Measurements from ENCODE around the gene ISG20L2. TPM values are rescaled to one million over a fixed set of nuclear protein-coding genes. Genes with fewer than 3 reads are reported as not detected.

The ISG20L2 gene
- total RNA-seq, 6 experiments from 2014 or later, result 16.2 to 26.9 (median 20.6) TPM

DNA sequence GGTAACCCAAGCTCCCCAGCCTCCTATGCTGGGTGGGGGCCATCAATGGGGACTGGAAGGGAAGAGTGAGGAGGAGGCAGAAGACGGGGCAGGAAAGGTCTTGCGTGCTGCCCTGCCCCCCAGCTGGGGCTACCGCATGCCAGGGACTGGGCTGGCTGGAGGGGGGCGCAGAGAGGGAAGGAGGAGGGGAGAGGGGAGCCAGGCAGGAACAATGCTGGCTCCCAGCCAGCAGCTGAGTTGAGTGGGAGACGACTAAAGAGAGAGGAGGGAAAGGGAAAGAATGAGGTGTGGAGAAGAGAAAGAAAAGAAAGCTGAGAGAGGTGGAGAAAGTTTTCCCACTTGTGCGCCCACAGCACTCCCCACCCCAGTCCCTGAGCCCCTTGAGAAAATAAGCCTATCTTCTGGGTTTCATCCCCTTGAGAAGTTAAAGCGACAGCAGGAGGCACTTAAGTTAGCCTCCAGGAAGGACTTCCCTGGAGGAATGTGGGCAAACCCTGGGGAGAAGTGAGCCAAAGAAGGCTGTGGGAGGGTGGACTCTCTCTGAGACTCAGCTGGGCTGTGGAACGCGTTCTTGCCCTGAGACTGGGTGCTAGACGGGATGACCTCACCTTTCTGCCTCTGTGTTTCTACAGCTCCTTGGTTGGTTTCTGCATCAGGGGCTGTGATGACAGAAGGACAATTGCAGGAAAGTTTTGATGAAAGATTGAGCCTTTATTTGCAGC is 38.5 kb downstream of the ISG20L2 start:
- peaks cover 4% of the 10 kb centered on the region for H3K27me3 Mint-ChIP-seq (ENCODE audit: insufficient read depth)
- peak overlapping the region; percentile 68 for H3K4me3 Mint-ChIP-seq
- no peaks in the 10 kb centered on the region for H3K9me3 Mint-ChIP-seq
- H3K4me1 Mint-ChIP-seq (ENCODE audit: low read depth), result peaks cover 52% of the 10 kb centered on the region
- H3K36me3 Mint-ChIP-seq (ENCODE audit: low read depth), result no peaks in the 10 kb centered on the region
- H3K27ac Mint-ChIP-seq, result no peak overlapping the region
- TF ChIP-seq, protein P1, sequence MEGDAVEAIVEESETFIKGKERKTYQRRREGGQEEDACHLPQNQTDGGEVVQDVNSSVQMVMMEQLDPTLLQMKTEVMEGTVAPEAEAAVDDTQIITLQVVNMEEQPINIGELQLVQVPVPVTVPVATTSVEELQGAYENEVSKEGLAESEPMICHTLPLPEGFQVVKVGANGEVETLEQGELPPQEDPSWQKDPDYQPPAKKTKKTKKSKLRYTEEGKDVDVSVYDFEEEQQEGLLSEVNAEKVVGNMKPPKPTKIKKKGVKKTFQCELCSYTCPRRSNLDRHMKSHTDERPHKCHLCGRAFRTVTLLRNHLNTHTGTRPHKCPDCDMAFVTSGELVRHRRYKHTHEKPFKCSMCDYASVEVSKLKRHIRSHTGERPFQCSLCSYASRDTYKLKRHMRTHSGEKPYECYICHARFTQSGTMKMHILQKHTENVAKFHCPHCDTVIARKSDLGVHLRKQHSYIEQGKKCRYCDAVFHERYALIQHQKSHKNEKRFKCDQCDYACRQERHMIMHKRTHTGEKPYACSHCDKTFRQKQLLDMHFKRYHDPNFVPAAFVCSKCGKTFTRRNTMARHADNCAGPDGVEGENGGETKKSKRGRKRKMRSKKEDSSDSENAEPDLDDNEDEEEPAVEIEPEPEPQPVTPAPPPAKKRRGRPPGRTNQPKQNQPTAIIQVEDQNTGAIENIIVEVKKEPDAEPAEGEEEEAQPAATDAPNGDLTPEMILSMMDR (IDR thresholded peaks at IDR 0.05), result no peak
- no peak for DNase-seq

DNA sequence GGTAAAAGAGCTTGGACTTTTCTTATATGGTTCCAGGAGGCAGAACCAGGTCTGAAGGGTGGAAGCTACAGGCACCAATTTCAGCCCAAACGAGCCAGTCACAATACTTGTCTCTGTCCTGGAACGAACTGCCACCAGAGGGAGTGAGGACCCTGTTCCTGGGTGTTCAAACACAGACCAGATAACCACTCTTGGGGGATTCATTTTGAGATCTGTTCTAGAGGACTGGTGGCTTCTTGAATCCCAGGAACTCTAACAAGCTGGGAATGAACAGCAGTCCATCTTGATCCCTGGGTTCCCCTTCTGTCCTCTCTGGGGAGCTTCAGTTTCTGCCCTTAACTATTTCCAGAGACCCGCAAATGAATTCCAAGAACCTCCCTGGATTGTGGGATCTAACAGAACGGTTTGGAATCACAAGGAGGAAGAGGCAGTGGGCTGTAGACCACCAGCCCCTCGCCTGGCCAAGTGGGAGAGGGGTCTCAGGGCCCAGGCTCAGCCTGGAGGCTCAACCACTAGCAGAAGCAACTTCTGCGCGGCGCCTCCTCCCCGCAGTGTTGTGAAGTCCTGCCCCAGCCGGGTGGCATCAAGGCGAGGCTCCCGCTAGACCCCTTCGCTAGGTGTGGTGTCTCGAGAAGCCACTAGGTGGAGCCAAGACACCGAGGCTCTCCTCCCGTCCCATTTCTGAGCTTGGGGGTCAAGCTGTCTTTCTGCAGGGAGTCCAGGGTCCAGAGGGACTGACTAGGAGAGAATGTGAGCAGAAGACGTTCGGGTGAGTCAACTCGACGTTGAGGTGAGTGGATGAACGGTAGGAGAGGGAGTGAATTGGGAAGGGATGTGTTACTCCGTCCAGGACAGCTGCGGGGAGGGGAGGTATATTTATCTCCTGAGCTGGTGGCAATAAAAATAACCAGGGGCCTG is 39.3 kb downstream of the ISG20L2 start:
- peaks cover 58% of the 10 kb centered on the region for H3K4me1 Mint-ChIP-seq (ENCODE audit: low read depth)

DNA sequence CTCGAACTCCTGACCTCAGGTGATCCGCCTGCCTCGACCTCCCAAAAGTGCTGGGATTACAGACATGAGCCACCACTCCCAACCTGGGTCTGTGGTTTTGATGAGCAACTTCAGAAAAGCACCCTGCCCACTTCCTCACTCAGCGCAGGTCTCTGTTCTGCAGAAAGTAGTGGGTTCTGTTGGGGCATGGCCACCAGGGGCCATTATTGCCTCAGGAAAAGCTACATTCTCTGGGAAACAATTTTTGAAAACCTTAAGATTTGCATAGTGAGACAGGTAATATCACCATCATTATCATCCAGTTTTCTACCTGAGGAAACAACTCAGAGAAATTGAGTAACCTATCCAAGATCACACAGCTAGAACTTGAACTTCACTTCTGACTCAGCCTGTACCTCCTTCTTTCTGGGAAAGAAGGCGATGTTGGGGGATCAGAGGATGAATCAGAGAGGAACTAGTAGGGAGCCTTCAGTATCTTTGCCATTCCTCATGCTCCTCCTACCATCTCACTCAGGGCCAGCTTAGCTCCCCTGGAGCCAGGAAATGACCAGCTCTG is 44.3 kb downstream of the ISG20L2 start:
- Mint-ChIP-seq H3K27me3 (ENCODE audit: insufficient read depth) (peaks cover 2% of the 10 kb centered on the region), H3K4me3 (no peak overlapping the region), H3K36me3 (ENCODE audit: low read depth) (no peaks in the 10 kb centered on the region), H3K4me1 (ENCODE audit: low read depth) (peaks cover 30% of the 10 kb centered on the region), H3K9me3 (no peaks in the 10 kb centered on the region), H3K27ac (peak overlapping the region; percentile 86)
- TF ChIP-seq, protein P1 (IDR thresholded peaks at IDR 0.05), result peak; percentile 52; the same call in 1 of the 2 replicates
- peak; percentile 77 for DNase-seq

More for the DNA sequence above, 39.3 kb downstream of the ISG20L2 start:
- Mint-ChIP-seq H3K9me3 (no peaks in the 10 kb centered on the region), H3K27me3 (ENCODE audit: insufficient read depth) (peaks cover 4% of the 10 kb centered on the region; the same call in 1 of the 2 replicates), H3K4me3 (peak overlapping the region; percentile 68), H3K27ac (no peak overlapping the region), H3K36me3 (ENCODE audit: low read depth) (no peaks in the 10 kb centered on the region)
- peak; percentile 80 for DNase-seq
- TF ChIP-seq, protein P1 (IDR thresholded peaks at IDR 0.05), result peak; percentile 91

DNA sequence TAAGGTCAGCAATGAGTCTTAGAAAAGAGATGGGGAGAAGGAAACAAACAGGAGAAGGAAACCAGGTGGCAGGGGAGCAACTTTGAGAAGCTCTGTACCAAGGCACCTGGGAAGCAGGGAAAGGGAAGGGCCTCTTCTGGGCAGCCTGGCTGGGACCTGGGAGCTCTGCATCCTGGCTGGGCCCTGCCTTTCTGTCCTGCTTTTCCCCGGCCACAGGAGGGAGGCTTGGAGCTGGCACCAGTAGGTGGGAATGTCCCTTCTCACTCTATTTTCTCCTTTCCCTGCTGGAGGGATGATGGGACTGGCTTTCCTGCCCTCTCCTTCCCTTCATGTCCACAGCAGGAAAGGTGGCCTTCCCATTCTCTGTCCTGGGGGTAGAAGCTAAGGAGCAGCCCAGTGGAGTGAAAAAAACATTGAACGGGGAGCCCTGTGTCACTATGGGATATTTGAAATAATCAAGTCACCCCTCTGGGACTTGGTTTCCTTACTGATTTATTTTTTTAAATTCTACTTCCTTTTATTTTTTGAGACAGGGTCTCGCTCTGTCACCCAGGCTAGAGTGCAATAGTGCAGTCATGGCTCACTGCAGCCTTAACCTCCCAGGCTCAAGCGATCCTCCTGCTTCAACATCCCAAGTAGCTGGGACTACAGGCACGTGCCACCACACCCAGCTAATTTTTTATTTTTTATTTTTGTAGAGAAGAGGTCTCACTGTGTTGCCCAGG is 46.2 kb downstream of the ISG20L2 start:
- Mint-ChIP-seq H3K4me3 (no peak overlapping the region), H3K36me3 (ENCODE audit: low read depth) (no peaks in the 10 kb centered on the region), H3K27ac (no peak overlapping the region), H3K9me3 (no peaks in the 10 kb centered on the region), H3K27me3 (ENCODE audit: insufficient read depth) (peaks cover 2% of the 10 kb centered on the region), H3K4me1 (ENCODE audit: low read depth) (peaks cover 32% of the 10 kb centered on the region)
- TF ChIP-seq, protein P1 (IDR thresholded peaks at IDR 0.05), result peak; percentile 31; the same call in 1 of the 2 replicates
- no peak for DNase-seq

Data from HFFc6 (cell line).